HAP-1 (cell line): ENCODE results near the gene ATG101.

ENCODE experiments used
- DNase-seq, 2 experiments: peaks; one replicate each; pipeline ENCODE4 v3.0.0-alpha.2; 2016 to 2020; ENCODE audit warnings: low spot score in 2 of 2
- H3K27me3 ChIP-seq: fragments of 250-450 bp; sonication (Bioruptor Pico); 2 replicates; pipeline ENCODE4 v1.5.1; 2020; ENCODE audit warnings: low read depth, mild to moderate bottlenecking, moderate library complexity
- H3K36me3 ChIP-seq: fragments of 250-450 bp; sonication (Bioruptor Pico); replicated peaks from 2 replicates; pipeline ENCODE4 v1.5.1; 2020; ENCODE audit warnings: mild to moderate bottlenecking
- H3K4me1 ChIP-seq: fragments of 250-450 bp; sonication (Bioruptor Pico); 2 replicates; pipeline ENCODE4 v1.5.1; 2020; ENCODE audit warnings: mild to moderate bottlenecking
- H3K4me3 ChIP-seq: fragments of 250-450 bp; sonication (Bioruptor Pico); 2 replicates; pipeline ENCODE4 v1.5.1; 2020; ENCODE audit warnings: mild to moderate bottlenecking, moderate library complexity
- H3K9me3 ChIP-seq: fragments of 250-450 bp; sonication (Bioruptor Pico); 2 replicates; pipeline ENCODE4 v1.5.1; 2020; ENCODE audit warnings: mild to moderate bottlenecking, moderate library complexity
- in situ Hi-C: fragments of 300-500 bp; cut with MboI; formaldehyde crosslinking; loops from 3 replicates; pipeline ENCODE4 v1.14.3; 2020; ENCODE audit warnings: low sequenced_read_pairs, inconsistent platforms, mixed read lengths

The ATG101 gene

GRCh38 chr12:52083638-52083996, 13.8 kb downstream of the ATG101 start:
- DNase-seq, result no peak
- no peak overlapping the region for H3K4me3 ChIP-seq
- H3K36me3 ChIP-seq, result no peaks in the 10 kb centered on the region
- H3K4me1 ChIP-seq, result no peaks in the 10 kb centered on the region
- peaks cover 22% of the 10 kb centered on the region for H3K27me3 ChIP-seq
- in situ Hi-C loops, result loop anchor here (5.0 kb wide), 1 partner anchor 56 kb away; no protein-coding TSS in a partner anchor
- no peaks in the 10 kb centered on the region for H3K9me3 ChIP-seq

DNA sequence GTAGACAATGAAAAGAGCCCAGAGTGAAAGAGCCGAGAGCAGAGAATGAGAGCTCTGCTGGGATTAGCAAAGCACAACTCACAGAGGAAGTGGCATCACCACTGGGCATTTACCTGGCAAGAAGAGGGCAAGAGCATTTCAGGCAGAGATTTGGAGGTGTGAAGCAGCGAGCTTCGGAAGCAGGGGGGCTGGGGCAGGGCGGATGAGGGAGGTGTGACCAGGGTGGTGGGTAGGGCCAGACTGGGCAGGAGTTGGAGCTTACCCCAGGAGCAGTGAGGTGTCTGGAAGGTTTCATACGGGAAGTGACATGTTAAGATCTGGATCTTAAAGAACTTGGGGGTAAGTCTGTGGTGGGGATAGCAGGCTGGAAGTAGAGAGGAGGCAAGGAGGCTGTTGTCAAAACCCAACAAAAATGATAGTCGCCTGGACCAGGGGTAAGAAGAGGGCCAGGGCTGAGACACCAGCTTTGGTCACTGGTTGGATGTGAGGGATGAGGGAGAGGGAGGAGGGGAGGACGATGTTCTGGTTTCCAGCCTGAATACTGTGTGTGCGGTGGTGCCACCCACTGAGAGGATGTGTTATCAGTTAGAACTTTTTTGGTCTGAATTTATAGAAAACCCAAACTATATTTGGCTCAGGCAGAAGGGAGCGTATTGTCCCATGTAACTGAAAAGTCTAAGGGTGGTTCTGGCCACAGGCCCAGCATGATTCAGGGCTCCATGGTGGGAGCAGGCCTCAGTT, 14.9 kb downstream of the ATG101 start:
- H3K4me1 ChIP-seq, result no peaks in the 10 kb centered on the region
- H3K27me3 ChIP-seq, result peaks cover 32% of the 10 kb centered on the region
- in situ Hi-C loops, result loop anchor here (5.0 kb wide), 1 partner anchor 57 kb away; no protein-coding TSS in a partner anchor
- H3K4me3 ChIP-seq, result no peak overlapping the region
- H3K36me3 ChIP-seq, result no peaks in the 10 kb centered on the region
- no peaks in the 10 kb centered on the region for H3K9me3 ChIP-seq
- DNase-seq, result no peak

DNA sequence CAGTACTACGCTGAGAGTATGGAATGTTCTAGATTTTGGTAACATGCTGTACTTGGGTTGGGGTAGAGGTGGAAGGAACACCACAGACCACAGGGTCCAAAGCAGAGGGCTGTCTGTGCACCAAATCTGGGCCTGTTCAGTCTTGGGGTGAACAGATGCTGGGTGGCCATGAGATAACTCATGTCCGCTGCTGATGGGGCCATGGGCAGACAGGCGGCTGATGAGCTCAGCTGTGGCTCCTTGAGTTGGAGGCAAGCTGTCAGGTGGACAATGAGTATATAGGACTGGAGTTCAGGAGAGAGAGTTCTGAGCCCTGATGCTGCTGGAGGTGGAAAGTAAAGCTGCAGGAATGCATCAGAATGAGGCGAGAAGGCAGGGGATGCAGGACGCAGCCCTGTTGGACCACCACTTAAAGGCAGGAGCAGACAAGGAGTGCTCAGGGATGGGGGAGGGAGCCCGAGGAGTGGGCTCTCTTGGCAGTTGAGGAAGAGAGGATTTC, 16.0 kb downstream of the ATG101 start:
- Histone ChIP-seq H3K9me3 (no peaks in the 10 kb centered on the region), H3K4me3 (no peak overlapping the region), H3K36me3 (no peaks in the 10 kb centered on the region), H3K27me3 (peaks cover 43% of the 10 kb centered on the region), H3K4me1 (no peaks in the 10 kb centered on the region)
- in situ Hi-C loops, result no loop called here
- DNase-seq, result no peak

- Histone ChIP-seq H3K9me3 (no peaks in the 10 kb centered on the region), H3K27me3 (peaks cover 50% of the 10 kb centered on the region), H3K4me3 (no peak overlapping the region), H3K4me1 (no peaks in the 10 kb centered on the region), H3K36me3 (no peaks in the 10 kb centered on the region)
- DNase-seq, result no peak
- in situ Hi-C loops, result no loop called here
Measured at GRCh38 chr12:52086366-52086765, 16.6 kb downstream of the ATG101 start.

DNA sequence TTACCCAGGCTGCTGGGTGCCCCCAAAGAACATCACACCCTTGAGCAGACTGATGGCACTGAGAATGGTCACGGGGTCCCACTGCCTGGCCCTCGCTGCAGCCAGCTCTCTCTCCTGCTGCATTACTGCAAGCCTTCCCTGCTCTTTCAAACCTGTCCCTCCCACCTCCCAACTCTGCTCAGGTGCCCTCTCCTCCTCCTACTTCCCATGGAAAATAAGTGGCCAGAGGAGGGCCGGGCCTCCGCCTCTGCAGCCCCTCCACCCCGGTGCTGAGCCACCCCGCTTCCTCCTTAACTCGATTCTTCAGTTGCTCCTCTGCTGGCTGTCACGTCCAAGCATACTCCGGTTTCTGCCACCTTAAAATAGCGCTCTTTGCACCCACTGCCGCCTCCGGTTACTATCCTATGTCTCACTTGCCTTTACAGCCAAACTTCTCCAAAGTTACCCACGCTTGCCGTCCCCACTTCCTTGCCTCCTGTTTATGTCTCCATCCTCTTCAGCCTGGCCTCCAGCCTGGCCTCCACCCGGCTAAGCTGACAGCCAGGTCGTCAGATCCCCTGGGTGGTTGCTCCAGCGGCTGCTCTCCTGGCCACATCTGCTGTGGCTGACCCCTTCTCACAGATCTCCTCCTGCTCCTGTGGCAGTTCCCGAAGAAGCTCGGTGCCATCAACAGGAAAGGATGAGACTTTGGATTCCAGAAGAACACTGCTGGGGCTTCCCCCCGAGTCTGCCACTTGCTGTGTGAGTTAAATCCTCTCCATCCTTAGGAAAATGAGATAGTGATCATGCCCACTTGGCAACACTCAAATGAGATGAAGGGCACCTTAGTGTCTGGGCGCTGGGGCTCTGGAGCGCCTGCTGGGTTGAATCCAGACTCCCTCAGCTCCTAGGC, 17.4 kb downstream of the ATG101 start:
- Histone ChIP-seq H3K9me3 (no peaks in the 10 kb centered on the region), H3K4me1 (no peaks in the 10 kb centered on the region), H3K27me3 (peaks cover 58% of the 10 kb centered on the region), H3K36me3 (no peaks in the 10 kb centered on the region), H3K4me3 (no peak overlapping the region)
- in situ Hi-C loops, result no loop called here
- no peak for DNase-seq

- Histone ChIP-seq H3K27me3 (peaks cover 66% of the 10 kb centered on the region), H3K4me3 (no peak overlapping the region), H3K4me1 (no peaks in the 10 kb centered on the region), H3K9me3 (no peaks in the 10 kb centered on the region), H3K36me3 (no peaks in the 10 kb centered on the region)
- in situ Hi-C loops, result no loop called here
- DNase-seq, result no peak
Measured at GRCh38 chr12:52087961-52088820, 18.4 kb downstream of the ATG101 start.

GRCh38 chr12:52089491-52089890, 19.7 kb downstream of the ATG101 start:
- no peak overlapping the region for H3K4me3 ChIP-seq
- peaks cover 67% of the 10 kb centered on the region for H3K27me3 ChIP-seq
- no peaks in the 10 kb centered on the region for H3K4me1 ChIP-seq
- DNase-seq, result no peak
- no peaks in the 10 kb centered on the region for H3K9me3 ChIP-seq
- no peaks in the 10 kb centered on the region for H3K36me3 ChIP-seq
- in situ Hi-C loops, result no loop called here

DNA sequence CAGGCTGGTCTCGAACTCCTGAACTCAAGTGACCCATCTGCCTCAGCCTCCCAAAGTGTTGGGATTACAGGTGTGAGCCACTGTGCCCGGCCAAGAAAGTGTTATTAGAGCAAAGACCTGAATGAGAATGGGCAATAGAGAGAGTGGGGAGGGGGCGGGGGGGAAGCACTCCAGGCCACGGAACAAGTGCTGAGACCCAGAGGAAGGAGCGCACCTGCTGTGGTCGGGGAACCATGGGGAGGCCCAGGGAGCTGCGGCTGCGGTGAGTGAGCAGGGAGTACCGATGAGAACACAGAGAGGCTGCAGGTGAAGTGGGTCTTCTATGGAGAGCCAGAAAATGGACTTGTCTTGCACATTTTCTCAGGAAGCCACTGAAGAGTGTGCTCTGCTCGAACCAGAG, 20.5 kb downstream of the ATG101 start:
- Histone ChIP-seq H3K4me1 (no peaks in the 10 kb centered on the region), H3K4me3 (no peak overlapping the region), H3K36me3 (no peaks in the 10 kb centered on the region), H3K27me3 (peaks cover 67% of the 10 kb centered on the region), H3K9me3 (no peaks in the 10 kb centered on the region)
- no peak for DNase-seq
- in situ Hi-C loops, result no loop called here

GRCh38 chr12:52091061-52091460, 21.3 kb downstream of the ATG101 start:
- Histone ChIP-seq H3K4me3 (no peak overlapping the region), H3K36me3 (no peaks in the 10 kb centered on the region), H3K4me1 (no peaks in the 10 kb centered on the region), H3K27me3 (peaks cover 67% of the 10 kb centered on the region), H3K9me3 (no peaks in the 10 kb centered on the region)
- no peak for DNase-seq
- in situ Hi-C loops, result no loop called here

GRCh38 chr12:52091869-52092268, 22.1 kb downstream of the ATG101 start:
- H3K4me1 ChIP-seq, result no peaks in the 10 kb centered on the region
- H3K36me3 ChIP-seq, result no peaks in the 10 kb centered on the region
- H3K9me3 ChIP-seq, result no peaks in the 10 kb centered on the region
- H3K27me3 ChIP-seq, result peaks cover 63% of the 10 kb centered on the region
- in situ Hi-C loops, result no loop called here
- no peak for DNase-seq
- H3K4me3 ChIP-seq, result no peak overlapping the region

GRCh38 chr12:52093346-52093745, 23.6 kb downstream of the ATG101 start:
- Histone ChIP-seq H3K4me1 (no peaks in the 10 kb centered on the region), H3K27me3 (peaks cover 48% of the 10 kb centered on the region), H3K36me3 (no peaks in the 10 kb centered on the region), H3K9me3 (no peaks in the 10 kb centered on the region), H3K4me3 (no peak overlapping the region)
- in situ Hi-C loops, result no loop called here
- DNase-seq, result no peak

GRCh38 chr12:52096332-52097044, 26.7 kb downstream of the ATG101 start:
- no peak overlapping the region for H3K4me3 ChIP-seq
- DNase-seq, result no peak

More at GRCh38 chr12:52096332-52097044, 26.7 kb downstream of the ATG101 start:
- in situ Hi-C loops, result no loop called here
- no peaks in the 10 kb centered on the region for H3K9me3 ChIP-seq
- H3K4me1 ChIP-seq, result no peaks in the 10 kb centered on the region
- H3K27me3 ChIP-seq, result peaks cover 26% of the 10 kb centered on the region
- H3K36me3 ChIP-seq, result no peaks in the 10 kb centered on the region
